ENCODE data around the gene PCDHGA4.
"Not testable (repeated sequence)": the region's sequence is repeated elsewhere in the genome, so short reads cannot be mapped to it uniquely, and the experiment has no call there.

The PCDHGA4 gene

DNA sequence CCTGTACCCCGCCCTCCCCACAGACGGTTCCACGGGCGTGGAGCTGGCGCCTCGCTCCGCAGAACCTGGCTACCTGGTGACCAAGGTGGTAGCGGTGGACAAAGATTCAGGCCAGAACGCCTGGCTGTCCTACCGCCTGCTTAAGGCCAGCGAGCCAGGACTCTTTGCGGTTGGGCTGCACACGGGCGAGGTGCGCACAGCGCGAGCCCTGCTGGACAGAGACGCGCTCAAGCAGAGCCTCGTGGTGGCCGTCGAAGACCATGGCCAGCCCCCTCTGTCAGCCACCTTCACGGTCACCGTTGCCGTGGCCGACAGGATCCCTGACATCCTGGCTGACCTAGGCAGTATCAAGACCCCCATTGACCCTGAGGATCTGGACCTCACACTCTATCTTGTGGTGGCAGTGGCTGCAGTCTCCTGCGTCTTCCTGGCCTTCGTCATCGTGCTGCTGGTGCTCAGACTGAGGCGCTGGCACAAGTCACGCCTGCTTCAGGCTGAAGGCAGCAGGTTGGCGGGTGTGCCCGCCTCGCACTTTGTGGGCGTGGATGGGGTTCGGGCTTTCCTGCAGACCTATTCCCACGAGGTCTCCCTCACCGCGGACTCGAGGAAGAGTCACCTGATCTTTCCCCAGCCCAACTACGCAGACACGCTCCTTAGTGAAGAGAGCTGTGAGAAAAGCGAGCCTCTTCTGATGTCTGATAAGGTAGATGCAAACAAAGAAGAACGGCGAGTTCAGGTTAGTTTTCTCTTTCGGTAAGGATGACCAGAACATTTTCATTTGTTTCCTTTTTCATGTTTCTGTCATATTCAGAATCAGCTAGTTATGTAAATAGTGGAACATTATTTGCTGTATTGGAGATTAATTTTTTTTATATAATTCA is 11.4 kb downstream of the PCDHGA4 start:
- Histone ChIP-seq H3K9me3 (peaks cover 71% of the 10 kb centered on the region), H3K4me2 (no peak overlapping the region), H3K27me3 (no peaks in the 10 kb centered on the region), H3K27ac (no peak overlapping the region), H3K36me3 (no peaks in the 10 kb centered on the region), H3K4me1 (no peaks in the 10 kb centered on the region), H4K20me1 (no peaks in the 10 kb centered on the region), H3K4me3 (no peak overlapping the region), H3K9ac (no peak overlapping the region)
- no peak for TF ChIP-seq Cebpa-rat (IDR thresholded peaks at IDR 0.05)

DNA sequence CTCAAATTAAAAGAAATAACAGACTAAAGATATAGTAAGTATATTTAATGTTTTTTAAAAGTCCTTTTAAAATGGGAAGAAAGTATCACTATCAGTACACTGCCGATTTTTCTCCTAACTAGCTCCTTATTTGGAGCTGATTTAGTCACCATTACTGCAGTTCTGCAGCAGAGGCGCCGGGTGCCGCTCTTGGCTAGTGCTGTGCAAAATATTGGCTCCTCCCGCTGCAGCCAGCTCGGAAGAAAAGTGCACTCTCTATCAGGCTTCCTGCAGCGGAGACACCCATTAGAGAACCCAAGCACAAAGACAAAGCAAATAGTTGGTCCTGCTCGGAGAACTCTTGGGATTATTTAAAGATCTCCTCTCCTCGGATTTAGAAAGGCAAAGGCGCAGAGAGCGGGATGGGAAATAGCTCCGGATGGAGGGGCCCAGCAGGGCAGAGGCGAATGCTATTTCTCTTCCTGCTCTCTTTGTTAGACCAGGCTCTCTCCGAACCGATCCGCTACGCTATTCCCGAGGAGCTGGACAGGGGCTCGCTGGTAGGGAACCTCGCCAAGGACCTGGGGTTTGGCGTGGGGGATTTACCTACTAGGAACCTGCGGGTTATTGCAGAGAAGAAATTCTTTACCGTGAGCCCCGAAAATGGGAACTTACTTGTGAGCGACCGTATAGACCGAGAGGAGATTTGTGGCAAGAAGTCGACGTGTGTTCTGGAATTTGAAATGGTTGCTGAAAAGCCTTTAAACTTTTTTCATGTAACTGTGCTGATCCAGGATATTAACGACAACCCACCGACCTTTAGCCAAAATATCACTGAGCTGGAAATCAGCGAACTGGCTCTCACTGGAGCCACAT is 15.4 kb downstream of the PCDHGA4 start, which contains the start of gene PCDHGB3:
TSS of gene PCDHGB3 (plus strand) at position 249 of the 855 bp plus-strand sequence. CDS start at position 402, 153 bp downstream.
- Histone ChIP-seq H3K27me3 (no peaks in the 10 kb centered on the region), H4K20me1 (no peaks in the 10 kb centered on the region), H3K4me2 (no peak within 1 kb of the TSS), H3K4me1 (no peaks in the 10 kb centered on the region), H3K4me3 (no peak within 1 kb of the TSS), H3K27ac (no peak within 1 kb of the TSS), H3K9ac (no peak within 1 kb of the TSS), H3K36me3 (0 out of 2 replicates have a peak, but pooled peaks cover 7% of the 10 kb centered on the region), H3K9me3 (peaks cover 71% of the 10 kb centered on the region)
- TF ChIP-seq Cebpa-rat (IDR thresholded peaks at IDR 0.05), result no peak

DNA sequence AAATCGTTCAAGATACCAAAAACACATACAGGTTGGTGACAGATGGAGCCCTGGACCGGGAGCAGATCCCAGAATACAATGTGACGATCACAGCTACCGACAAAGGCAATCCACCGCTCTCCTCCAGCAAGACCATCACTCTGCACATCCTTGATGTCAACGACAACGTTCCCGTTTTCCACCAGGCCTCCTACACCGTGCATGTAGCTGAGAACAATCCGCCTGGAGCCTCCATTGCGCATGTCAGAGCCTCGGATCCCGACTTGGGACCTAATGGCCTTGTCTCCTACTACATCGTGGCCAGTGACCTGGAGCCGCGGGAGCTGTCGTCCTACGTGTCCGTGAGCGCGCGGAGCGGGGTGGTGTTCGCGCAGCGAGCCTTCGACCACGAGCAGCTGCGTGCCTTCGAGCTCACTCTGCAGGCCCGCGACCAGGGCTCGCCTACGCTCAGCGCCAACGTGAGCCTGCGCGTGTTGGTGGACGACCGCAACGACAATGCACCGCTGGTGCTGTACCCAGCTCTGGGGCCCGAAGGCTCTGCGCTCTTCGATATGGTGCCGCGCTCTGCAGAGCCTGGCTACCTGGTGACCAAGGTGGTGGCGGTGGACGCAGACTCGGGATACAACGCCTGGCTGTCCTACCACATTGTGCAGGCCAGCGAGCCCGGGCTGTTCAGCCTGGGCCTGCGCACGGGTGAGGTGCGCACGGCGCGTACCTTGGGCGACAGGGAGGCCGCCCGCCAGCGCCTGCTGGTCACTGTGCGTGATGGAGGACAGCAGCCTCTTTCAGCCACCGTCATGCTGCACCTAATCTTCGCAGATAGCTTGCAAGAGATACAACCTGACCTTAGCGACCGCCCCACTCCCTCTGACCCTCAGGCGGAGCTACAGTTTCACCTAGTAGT is 17.0 kb downstream of the PCDHGA4 start:
- peaks cover 69% of the 10 kb centered on the region for H3K9me3 ChIP-seq
- H3K4me1 ChIP-seq, result no peaks in the 10 kb centered on the region
- TF ChIP-seq Cebpa-rat (IDR thresholded peaks at IDR 0.05), result no peak
- no peak overlapping the region for H3K9ac ChIP-seq
- H3K36me3 ChIP-seq, result 0 out of 2 replicates have a peak, but pooled peaks cover 7% of the 10 kb centered on the region
- no peak overlapping the region for H3K4me3 ChIP-seq
- no peaks in the 10 kb centered on the region for H3K27me3 ChIP-seq
- H3K27ac ChIP-seq, result no peak overlapping the region
- H3K4me2 ChIP-seq, result no peak overlapping the region
- no peaks in the 10 kb centered on the region for H4K20me1 ChIP-seq

DNA sequence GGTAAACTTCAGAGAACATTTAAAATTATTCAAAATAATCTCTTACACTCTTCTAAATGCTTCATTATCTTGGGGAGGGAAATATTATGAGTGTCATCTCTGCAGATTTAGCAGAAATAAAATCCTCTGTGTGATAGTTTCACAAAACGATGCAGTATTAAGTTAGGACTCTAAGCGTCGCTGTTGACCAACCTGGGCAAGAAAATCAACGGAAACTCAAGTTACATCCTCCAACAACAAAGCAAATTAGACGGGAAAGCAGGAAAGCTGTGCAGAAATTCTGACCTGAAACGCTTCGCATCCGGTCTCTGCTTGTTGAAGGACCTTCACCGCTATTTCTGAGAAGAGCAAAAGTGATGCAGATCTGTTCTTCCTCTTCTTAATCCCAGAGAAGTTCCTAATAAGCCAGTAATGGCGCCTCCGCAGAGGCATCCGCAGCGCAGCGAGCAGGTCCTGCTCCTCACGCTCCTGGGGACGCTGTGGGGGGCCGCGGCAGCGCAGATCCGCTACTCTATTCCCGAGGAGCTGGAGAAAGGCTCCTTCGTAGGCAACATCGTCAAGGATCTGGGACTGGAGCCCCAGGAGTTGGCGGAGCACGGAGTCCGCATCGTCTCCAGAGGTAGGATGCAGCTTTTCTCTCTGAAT is 19.0 kb downstream of the PCDHGA4 start, which contains the start of gene PCDHGA6:
TSS of gene PCDHGA6 (plus strand) at position 219 of the 645 bp plus-strand sequence. CDS start at position 412, 193 bp downstream.
- Histone ChIP-seq H3K27ac (no peak within 1 kb of the TSS), H3K9ac (no peak within 1 kb of the TSS), H3K4me2 (no peak within 1 kb of the TSS), H3K4me1 (no peaks in the 10 kb centered on the region), H3K27me3 (no peaks in the 10 kb centered on the region), H3K36me3 (0 out of 2 replicates have a peak, but pooled peaks cover 7% of the 10 kb centered on the region), H4K20me1 (no peaks in the 10 kb centered on the region), H3K4me3 (no peak within 1 kb of the TSS), H3K9me3 (peaks cover 73% of the 10 kb centered on the region)
- no peak for TF ChIP-seq Cebpa-rat (IDR thresholded peaks at IDR 0.05)

DNA sequence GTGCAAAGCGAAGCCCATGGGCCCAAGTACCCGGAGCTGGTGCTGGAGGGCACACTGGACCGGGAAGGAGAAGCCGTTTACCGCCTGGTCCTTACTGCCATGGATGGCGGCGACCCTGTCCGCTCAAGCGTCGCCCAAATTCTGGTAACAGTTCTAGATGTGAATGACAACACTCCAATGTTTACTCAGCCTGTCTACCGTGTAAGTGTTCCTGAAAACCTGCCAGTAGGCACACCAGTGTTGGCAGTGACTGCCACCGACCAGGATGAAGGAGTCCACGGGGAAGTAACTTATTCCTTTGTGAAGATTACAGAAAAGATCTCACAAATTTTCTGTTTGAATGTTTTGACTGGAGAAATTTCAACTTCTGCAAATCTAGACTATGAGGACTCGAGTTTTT is 19.8 kb downstream of the PCDHGA4 start:
- no peak overlapping the region for H3K4me3 ChIP-seq
- H3K36me3 ChIP-seq, result 0 out of 2 replicates have a peak, but pooled peaks cover 7% of the 10 kb centered on the region
- H3K4me2 ChIP-seq, result no peak overlapping the region
- peaks cover 73% of the 10 kb centered on the region for H3K9me3 ChIP-seq
- TF ChIP-seq Cebpa-rat (IDR thresholded peaks at IDR 0.05), result no peak
- no peaks in the 10 kb centered on the region for H4K20me1 ChIP-seq
- H3K27me3 ChIP-seq, result no peaks in the 10 kb centered on the region
- H3K27ac ChIP-seq, result no peak overlapping the region
- H3K4me1 ChIP-seq, result no peaks in the 10 kb centered on the region
- H3K9ac ChIP-seq, result no peak overlapping the region

DNA sequence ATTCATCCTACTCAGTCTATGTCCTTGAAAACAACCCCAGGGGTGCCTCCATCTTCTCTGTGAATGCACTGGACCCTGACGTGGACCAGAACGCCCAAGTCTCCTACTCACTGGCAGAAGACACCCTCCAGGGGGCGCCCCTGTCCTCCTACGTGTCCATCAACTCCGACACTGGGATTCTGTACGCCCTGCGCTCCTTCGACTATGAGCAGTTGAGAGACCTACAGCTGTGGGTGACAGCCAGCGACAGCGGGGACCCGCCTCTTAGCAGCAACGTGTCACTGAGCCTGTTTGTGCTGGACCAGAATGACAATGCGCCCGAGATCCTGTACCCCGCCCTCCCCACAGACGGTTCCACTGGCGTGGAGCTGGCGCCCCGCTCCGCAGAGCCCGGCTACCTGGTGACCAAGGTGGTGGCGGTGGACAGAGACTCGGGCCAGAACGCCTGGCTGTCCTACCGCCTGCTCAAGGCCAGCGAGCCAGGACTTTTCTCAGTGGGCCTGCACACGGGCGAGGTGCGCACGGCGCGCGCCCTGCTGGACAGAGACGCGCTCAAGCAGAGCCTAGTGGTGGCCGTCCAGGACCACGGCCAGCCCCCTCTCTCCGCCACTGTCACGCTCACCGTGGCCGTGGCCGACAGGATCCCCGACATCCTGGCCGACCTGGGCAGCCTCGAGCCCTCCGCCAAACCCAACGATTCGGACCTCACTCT is 20.8 kb downstream of the PCDHGA4 start:
- H3K9ac ChIP-seq, H3K27me3 ChIP-seq, H3K4me2 ChIP-seq, H3K4me1 ChIP-seq, H4K20me1 ChIP-seq, H3K36me3 ChIP-seq, H3K4me3 ChIP-seq, H3K27ac ChIP-seq: not testable (repeated sequence)
- peaks cover 65% of the 10 kb centered on the region for H3K9me3 ChIP-seq

DNA sequence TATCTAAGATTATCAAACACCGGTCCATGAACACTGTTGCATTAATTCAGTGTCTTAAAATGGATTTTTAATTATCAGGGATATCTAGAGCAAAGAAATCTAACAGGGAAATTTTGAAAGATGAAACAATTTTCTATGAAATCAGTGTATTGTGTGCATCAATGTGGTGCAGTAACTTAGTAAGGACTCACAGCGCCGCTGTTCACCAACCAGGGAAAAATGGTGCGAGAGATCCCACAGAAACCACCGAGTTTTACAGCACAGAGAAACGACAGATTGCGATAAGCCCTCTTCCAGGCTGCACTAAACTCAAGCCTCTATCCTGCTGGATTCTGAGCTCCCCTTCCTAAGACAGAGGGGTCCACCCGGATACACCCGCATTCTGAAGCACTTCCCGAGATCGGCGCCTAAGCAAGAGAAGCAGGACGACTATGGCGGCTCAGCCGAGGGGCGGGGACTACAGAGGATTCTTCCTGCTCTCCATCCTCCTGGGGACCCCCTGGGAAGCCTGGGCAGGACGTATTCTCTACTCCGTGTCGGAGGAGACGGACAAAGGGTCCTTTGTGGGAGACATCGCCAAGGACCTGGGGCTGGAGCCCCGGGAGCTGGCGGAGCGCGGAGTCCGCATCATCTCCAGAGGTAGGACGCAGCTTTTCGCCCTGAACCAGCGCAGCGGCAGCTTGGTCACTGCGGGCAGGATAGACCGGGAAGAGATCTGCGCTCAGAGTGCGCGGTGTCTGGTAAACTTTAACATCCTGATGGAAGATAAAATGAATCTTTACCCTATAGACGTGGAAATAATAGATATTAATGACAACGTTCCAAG is 27.9 kb downstream of the PCDHGA4 start, which contains the start of gene PCDHGA7:
TSS of gene PCDHGA7 (plus strand) at position 274 of the 826 bp plus-strand sequence. CDS start at position 432, 158 bp downstream.
- no peak within 1 kb of the TSS for H3K9ac ChIP-seq
- H3K9me3 ChIP-seq, result peaks cover 34% of the 10 kb centered on the region
- H4K20me1 ChIP-seq, result no peaks in the 10 kb centered on the region
- no peak within 1 kb of the TSS for H3K4me3 ChIP-seq
- no peaks in the 10 kb centered on the region for H3K36me3 ChIP-seq
- no peaks in the 10 kb centered on the region for H3K4me1 ChIP-seq
- H3K27me3 ChIP-seq, result no peaks in the 10 kb centered on the region
- H3K4me2 ChIP-seq, result no peak within 1 kb of the TSS
- no peak for TF ChIP-seq Cebpa-rat (IDR thresholded peaks at IDR 0.05)
- H3K27ac ChIP-seq, result no peak within 1 kb of the TSS

Measured in BLaER1 (cell line).